Mesendoderm (in vitro differentiated cells): ENCODE data around the gene CHST15.

Experiments
- DNase-seq: peaks from one replicate; pipeline ENCODE4 v3.0.0; 2013
- H2AK5ac ChIP-seq: 2 replicates; pipeline ENCODE4 v1.6.1; 2013; ENCODE audit warnings: low read length, inconsistent platforms
- H2BK120ac ChIP-seq: 2 replicates; pipeline ENCODE4 v1.6.1; 2013; ENCODE audit warnings: low read depth, mild to moderate bottlenecking, low read length, moderate library complexity, mixed read lengths
- H2BK15ac ChIP-seq: replicated peaks from 2 replicates; pipeline ENCODE4 v1.6.1; 2013; ENCODE audit warnings: low read depth, mild to moderate bottlenecking, moderate library complexity
- H2BK5ac ChIP-seq: 2 replicates; pipeline ENCODE4 v1.6.1; 2013; ENCODE audit warnings: low read length, inconsistent platforms
- H3K18ac ChIP-seq: 2 replicates; pipeline ENCODE4 v1.6.1; 2013; ENCODE audit warnings: mild to moderate bottlenecking, low read length, mixed read lengths
- H3K23ac ChIP-seq: one replicate; pipeline ENCODE4 v1.6.1; 2013; ENCODE audit warnings: low read length
- H3K27ac ChIP-seq: 2 replicates; pipeline ENCODE4 v1.5.1; 2013; ENCODE audit warnings: low read depth, mild to moderate bottlenecking, inconsistent platforms, low read length, moderate library complexity
- H3K27me3 ChIP-seq: 2 replicates; pipeline ENCODE4 v1.6.1; 2013; ENCODE audit warnings: low read length, control low read depth, mild to moderate bottlenecking, inconsistent platforms; ENCODE audit not compliant: insufficient read depth, poor library complexity
- H3K36me3 ChIP-seq: 2 replicates; pipeline ENCODE4 v1.6.1; 2013; ENCODE audit warnings: low read length, inconsistent platforms; ENCODE audit not compliant: control insufficient read depth, insufficient read depth
- H3K4ac ChIP-seq: one replicate; pipeline ENCODE4 v1.6.1; 2013; ENCODE audit warnings: low read depth, mild to moderate bottlenecking, low read length, moderate library complexity
- H3K4me1 ChIP-seq: 2 replicates; pipeline ENCODE4 v1.6.1; 2013; ENCODE audit warnings: low read depth, low read length, inconsistent platforms; ENCODE audit not compliant: control insufficient read depth
- H3K4me2 ChIP-seq: 2 replicates; pipeline ENCODE4 v1.6.1; 2013; ENCODE audit warnings: low read length
- H3K4me3 ChIP-seq: 2 replicates; pipeline ENCODE4 v1.5.1; 2013; ENCODE audit warnings: mild to moderate bottlenecking, low read length
- H3K56ac ChIP-seq: one replicate; pipeline ENCODE4 v1.6.1; 2013; ENCODE audit warnings: low read length
- H3K79me1 ChIP-seq: 2 replicates; pipeline ENCODE4 v1.6.1; 2013; ENCODE audit warnings: low read length, inconsistent platforms
- H3K79me2 ChIP-seq: 2 replicates; pipeline ENCODE4 v1.6.1; 2013; ENCODE audit warnings: mild to moderate bottlenecking, low read length; ENCODE audit not compliant: control insufficient read depth, insufficient read depth
- H3K9ac ChIP-seq: 2 replicates; pipeline ENCODE4 v1.6.1; 2013; ENCODE audit warnings: low read length, inconsistent platforms
- H4K5ac ChIP-seq: one replicate; pipeline ENCODE4 v1.6.1; 2013; ENCODE audit warnings: low read length
- H4K8ac ChIP-seq: one replicate; pipeline ENCODE4 v1.6.1; 2013; ENCODE audit warnings: low read depth, mild to moderate bottlenecking, control low read depth, low read length, moderate library complexity
- WGBS: extraction: QIAGEN DNeasy Blood & Tissue Kit; methylation state at CpG from one replicate; pipeline ENCODE4 v1.1.7; 2013; ENCODE audit warnings: low lambda C conversion rate, missing lambda C conversion rate; ENCODE audit not compliant: insufficient coverage; ENCODE audit errors: extremely low coverage; 5-methylcytosine and 5-hydroxymethylcytosine counted together

CHST15 gene

DNA sequence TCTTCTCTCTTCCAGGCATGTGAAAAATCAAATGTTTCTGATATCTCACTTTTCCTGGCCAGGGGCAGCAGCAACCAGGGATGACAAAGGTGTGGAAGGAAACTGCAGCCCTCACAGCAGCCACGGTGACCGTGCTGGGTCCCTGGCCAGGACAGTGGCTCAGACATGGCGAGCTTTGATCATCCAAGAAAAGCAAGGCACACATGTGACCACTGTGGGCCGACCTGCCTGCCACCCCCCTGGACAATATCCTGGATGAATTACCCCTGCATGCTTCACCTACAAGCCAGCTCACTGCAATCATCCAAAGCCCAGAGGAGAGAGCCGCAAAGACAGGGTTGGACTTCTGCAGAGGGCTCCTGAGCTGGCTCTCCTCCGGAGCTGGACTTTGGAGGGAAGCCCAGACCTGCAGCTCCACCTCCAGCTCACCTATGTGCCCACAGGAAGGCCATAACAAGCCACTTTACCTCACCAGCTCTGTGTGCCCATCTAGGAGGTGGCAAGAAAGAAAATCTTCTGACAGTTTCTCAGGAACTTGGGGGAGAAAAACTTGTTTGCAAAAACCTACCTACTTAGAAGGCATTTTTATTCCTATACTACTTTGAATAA lies 2.7 kb downstream of the CHST15 start:
- Histone ChIP-seq H3K27ac (no peak overlapping the region), H3K27me3 (no peaks in the 10 kb centered on the region), H3K56ac (no peak overlapping the region), H2BK15ac (no peak overlapping the region), H3K9ac (no peak overlapping the region), H4K8ac (no peak overlapping the region), H3K79me1 (peaks cover 19% of the 10 kb centered on the region), H3K23ac (peak overlapping the region; percentile 73), H2AK5ac (no peak overlapping the region), H3K4me3 (no peak overlapping the region), H3K79me2 (peaks cover 21% of the 10 kb centered on the region), H2BK5ac (no peak overlapping the region), H3K4ac (no peak overlapping the region), H3K36me3 (no peaks in the 10 kb centered on the region), H3K18ac (no peak overlapping the region), H3K4me1 (no peaks in the 10 kb centered on the region), H3K4me2 (no peak overlapping the region), H4K5ac (no peak overlapping the region), H2BK120ac (no peak overlapping the region)
- no CpG with 5 or more reads among the region's 6 CpGs for WGBS
- no peak for DNase-seq

DNA sequence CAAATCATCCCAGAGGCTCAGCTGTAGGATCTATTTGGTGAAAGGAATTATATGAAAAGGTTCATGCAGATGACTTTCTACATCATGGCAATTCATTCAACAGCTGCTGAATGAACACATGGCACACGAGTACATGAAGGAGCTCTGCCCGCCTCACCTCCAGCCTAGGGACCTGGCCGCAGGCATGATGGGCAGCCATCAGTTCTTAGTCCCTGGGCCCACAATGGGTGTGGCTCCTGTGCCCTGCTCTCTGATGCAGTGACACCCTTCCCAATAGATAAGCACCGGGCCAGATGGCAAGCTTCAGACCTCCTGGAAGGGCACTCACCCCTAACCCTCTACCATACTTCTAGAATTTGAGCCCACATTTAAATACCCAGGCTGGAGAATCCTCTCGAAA lies 3.5 kb downstream of the CHST15 start:
- Histone ChIP-seq H3K4me1 (no peaks in the 10 kb centered on the region), H3K27me3 (no peaks in the 10 kb centered on the region), H3K4me3 (no peak overlapping the region), H3K18ac (no peak overlapping the region), H4K5ac (no peak overlapping the region), H3K4me2 (no peak overlapping the region), H3K56ac (no peak overlapping the region), H3K27ac (no peak overlapping the region), H3K36me3 (no peaks in the 10 kb centered on the region), H3K4ac (no peak overlapping the region), H3K9ac (no peak overlapping the region), H2BK120ac (no peak overlapping the region), H2AK5ac (no peak overlapping the region), H3K23ac (no peak overlapping the region), H3K79me1 (peaks cover 19% of the 10 kb centered on the region), H4K8ac (no peak overlapping the region), H2BK15ac (no peak overlapping the region), H2BK5ac (no peak overlapping the region), H3K79me2 (peaks cover 22% of the 10 kb centered on the region)
- no peak for DNase-seq
- WGBS: no CpG with 5 or more reads among the region's 5 CpGs

DNA sequence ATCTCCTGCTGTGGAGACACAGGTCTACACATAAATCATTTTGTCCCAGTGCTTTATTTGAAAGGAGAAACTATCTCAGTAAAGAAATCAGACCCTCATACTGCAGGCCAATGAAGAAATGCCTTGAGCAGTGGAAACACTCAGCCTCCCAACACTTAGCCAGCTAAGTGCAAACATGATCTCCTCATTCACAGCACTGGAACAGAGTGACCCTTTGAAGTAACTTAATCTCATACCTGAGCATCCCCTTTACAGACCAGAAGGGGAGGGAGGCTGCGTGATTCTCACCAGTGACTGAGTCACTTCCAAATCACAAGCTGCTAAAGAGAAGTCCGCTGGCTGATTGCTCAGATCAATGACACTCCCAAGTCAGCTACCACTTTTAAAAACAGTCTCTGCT lies 4.5 kb downstream of the CHST15 start:
- WGBS: no CpG with 5 or more reads among the region's 2 CpGs

DNA sequence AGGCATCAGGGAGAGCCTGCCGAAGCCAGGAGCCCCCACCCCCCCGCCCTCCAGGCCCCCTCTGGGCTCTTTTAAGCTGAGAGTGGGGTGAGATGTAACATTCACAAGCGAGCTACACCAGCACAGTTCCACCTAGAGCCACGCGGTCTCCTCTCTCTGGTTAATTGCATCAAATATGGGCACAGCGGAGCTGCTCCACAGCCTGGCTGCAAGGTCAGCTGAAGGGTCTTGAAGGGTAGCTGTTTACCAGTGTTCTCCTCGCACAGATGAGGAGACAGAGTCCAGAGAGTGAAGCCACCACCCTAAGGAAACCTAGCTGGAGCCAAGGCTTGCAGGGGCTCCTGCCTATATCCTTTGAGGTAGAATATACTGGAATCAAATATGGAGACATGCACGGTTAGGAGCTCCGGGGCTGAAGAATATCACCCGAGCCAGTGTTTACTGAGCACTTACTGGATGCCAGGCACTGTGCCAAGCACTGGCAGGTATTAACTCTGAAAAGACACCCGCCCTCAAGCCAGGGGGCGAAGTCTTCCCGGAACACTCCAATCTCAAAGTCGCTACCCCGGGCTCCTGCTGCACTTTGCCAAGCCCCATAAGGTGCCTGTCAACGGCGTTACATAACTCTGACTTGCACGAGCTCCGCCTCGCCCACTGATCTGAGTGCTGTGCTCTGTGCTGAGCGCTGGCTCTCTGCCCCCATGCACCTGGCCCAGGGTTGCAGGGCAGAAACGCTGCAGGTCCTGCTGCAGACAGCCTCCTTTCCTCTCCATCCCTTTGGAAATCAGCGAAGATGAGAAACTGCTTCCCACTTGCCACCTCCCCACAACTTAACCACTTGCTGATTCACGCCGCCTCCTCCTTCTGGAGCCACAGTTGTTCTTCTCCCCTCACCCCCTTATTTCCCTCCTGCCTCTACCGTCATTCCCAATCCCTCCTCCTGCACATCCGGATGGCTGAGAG lies 5.4 kb downstream of the CHST15 start:
- Histone ChIP-seq H3K79me1 (peaks cover 27% of the 10 kb centered on the region), H2BK5ac (no peak overlapping the region), H4K5ac (no peak overlapping the region), H4K8ac (no peak overlapping the region), H3K79me2 (peaks cover 24% of the 10 kb centered on the region), H3K27me3 (no peaks in the 10 kb centered on the region), H3K56ac (no peak overlapping the region), H3K4ac (no peak overlapping the region), H2BK15ac (no peak overlapping the region), H3K18ac (no peak overlapping the region), H3K4me2 (no peak overlapping the region), H3K9ac (no peak overlapping the region), H3K36me3 (no peaks in the 10 kb centered on the region), H2AK5ac (no peak overlapping the region), H3K4me1 (no peaks in the 10 kb centered on the region), H2BK120ac (no peak overlapping the region), H3K27ac (no peak overlapping the region), H3K23ac (peak overlapping the region; percentile 60), H3K4me3 (no peak overlapping the region)
- DNase-seq: no peak
- WGBS: no CpG with 5 or more reads among the region's 27 CpGs

More for the DNA sequence above, 4.5 kb downstream of the CHST15 start:
- peaks cover 23% of the 10 kb centered on the region for H3K79me1 ChIP-seq
- no peaks in the 10 kb centered on the region for H3K27me3 ChIP-seq
- no peak overlapping the region for H3K9ac ChIP-seq
- H3K23ac ChIP-seq: no peak overlapping the region
- H3K4me1 ChIP-seq: no peaks in the 10 kb centered on the region
- H3K27ac ChIP-seq: no peak overlapping the region
- H2BK15ac ChIP-seq: no peak overlapping the region
- H3K36me3 ChIP-seq: no peaks in the 10 kb centered on the region
- H3K56ac ChIP-seq: no peak overlapping the region
- no peak overlapping the region for H3K4me2 ChIP-seq
- no peak for DNase-seq
- H3K18ac ChIP-seq: no peak overlapping the region
- no peak overlapping the region for H4K5ac ChIP-seq
- no peak overlapping the region for H2BK5ac ChIP-seq
- H2BK120ac ChIP-seq: no peak overlapping the region
- H4K8ac ChIP-seq: no peak overlapping the region
- peaks cover 22% of the 10 kb centered on the region for H3K79me2 ChIP-seq
- H2AK5ac ChIP-seq: no peak overlapping the region
- no peak overlapping the region for H3K4ac ChIP-seq
- H3K4me3 ChIP-seq: no peak overlapping the region

DNA sequence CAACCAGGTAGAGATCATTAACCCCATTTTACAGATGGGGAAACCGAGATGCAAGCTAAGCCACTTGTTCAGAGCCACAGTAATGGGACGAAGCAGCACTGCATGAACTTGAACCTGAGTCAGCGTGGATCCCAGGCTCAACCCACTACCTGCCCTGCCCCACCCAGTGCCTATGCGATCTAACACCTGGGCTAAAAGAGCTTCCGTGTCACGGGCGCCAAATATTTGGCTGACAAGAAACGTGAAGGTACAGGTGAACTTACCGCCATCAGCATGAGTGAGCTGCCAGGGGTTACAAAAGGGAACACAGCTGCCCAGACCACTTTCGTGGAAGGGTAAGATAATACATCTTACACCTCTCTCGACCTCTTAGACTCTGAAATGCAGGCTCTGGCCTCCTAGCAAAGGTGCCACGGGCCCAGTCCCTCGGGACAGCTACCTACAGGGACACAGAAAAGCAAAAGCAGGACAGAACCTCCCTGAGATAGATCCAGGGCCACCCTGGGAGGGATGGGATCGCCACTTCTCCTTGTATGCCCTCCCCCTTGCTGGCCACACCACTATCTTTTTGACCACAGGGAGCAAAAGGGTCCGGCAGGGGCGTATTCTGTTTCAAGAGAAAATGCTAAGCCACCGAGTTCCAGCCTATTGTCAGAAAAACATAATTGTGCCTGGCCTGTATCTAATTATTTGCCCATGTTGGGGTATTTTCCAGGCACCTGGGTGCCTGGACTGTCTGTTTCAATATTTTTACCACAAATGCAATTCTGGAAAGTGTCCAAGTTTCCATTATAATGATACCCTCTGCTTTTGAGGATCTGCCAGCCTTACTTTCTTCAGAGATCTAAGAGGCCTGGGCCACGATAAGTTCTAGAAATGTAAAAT lies 6.4 kb downstream of the CHST15 start:
- Histone ChIP-seq H3K79me1 (peaks cover 30% of the 10 kb centered on the region), H3K4ac (no peak overlapping the region), H3K79me2 (peaks cover 26% of the 10 kb centered on the region), H4K5ac (no peak overlapping the region), H3K9ac (no peak overlapping the region), H3K56ac (no peak overlapping the region), H3K4me2 (no peak overlapping the region), H2BK5ac (no peak overlapping the region), H2BK120ac (no peak overlapping the region), H2BK15ac (no peak overlapping the region), H3K36me3 (no peaks in the 10 kb centered on the region), H4K8ac (no peak overlapping the region), H3K18ac (no peak overlapping the region), H3K27me3 (no peaks in the 10 kb centered on the region), H3K27ac (no peak overlapping the region), H3K23ac (no peak overlapping the region), H3K4me1 (no peaks in the 10 kb centered on the region), H3K4me3 (no peak overlapping the region), H2AK5ac (no peak overlapping the region)
- WGBS: no CpG with 5 or more reads among the region's 18 CpGs
- no peak for DNase-seq
